ENCODE measurements around the gene DFFB. TPM values are rescaled to one million over a fixed set of nuclear protein-coding genes. Genes with fewer than 3 reads are reported as not detected.

DFFB gene
- total RNA-seq, 4 donors from 2014 or later = 7.4 to 18.3 (median 15.7) TPM; not detected in 1

- H3K4me3 ChIP-seq = no peak overlapping the region
- TF ChIP-seq POLR2AphosphoS5 (IDR thresholded peaks at IDR 0.05) (no peak), POLR2A (IDR thresholded peaks at IDR 0.05) (no peak), EP300 (IDR thresholded peaks at IDR 0.05; ENCODE audit: low read depth) (no peak)
- TF ChIP-seq, protein P1, sequence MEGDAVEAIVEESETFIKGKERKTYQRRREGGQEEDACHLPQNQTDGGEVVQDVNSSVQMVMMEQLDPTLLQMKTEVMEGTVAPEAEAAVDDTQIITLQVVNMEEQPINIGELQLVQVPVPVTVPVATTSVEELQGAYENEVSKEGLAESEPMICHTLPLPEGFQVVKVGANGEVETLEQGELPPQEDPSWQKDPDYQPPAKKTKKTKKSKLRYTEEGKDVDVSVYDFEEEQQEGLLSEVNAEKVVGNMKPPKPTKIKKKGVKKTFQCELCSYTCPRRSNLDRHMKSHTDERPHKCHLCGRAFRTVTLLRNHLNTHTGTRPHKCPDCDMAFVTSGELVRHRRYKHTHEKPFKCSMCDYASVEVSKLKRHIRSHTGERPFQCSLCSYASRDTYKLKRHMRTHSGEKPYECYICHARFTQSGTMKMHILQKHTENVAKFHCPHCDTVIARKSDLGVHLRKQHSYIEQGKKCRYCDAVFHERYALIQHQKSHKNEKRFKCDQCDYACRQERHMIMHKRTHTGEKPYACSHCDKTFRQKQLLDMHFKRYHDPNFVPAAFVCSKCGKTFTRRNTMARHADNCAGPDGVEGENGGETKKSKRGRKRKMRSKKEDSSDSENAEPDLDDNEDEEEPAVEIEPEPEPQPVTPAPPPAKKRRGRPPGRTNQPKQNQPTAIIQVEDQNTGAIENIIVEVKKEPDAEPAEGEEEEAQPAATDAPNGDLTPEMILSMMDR (IDR thresholded peaks at IDR 0.05) = no peak
- no peak for DNase-seq
- H3K4me1 ChIP-seq = no peaks in the 10 kb centered on the region
- in situ Hi-C loops (cut with MboI; ENCODE audit: low pct_ligation_motif_present in 1 of 4, low pct_unique_long_range_greater_than_20kb in 1 of 4, low sequenced_read_pairs in 3 of 4) = no loop called here
- no peak overlapping the region for H3K27ac ChIP-seq
- H3K9me3 ChIP-seq = no peaks in the 10 kb centered on the region
- H3K36me3 ChIP-seq = no peaks in the 10 kb centered on the region
- intact Hi-C loops (cut with DNase I; ENCODE audit: low total_unique reads) = no loop called here
- 72% methylated on average over 22 of the region's 25 CpGs; no CpG with 5 or more reads in 1 of the 2 donors for WGBS, 2 donors (ENCODE audit: low coverage in 1 of 2)
- peaks cover 4% of the 10 kb centered on the region for H3K27me3 ChIP-seq
Measured at GRCh38 chr1:3923378-3924185, 66.3 kb downstream of the DFFB start.

DNA sequence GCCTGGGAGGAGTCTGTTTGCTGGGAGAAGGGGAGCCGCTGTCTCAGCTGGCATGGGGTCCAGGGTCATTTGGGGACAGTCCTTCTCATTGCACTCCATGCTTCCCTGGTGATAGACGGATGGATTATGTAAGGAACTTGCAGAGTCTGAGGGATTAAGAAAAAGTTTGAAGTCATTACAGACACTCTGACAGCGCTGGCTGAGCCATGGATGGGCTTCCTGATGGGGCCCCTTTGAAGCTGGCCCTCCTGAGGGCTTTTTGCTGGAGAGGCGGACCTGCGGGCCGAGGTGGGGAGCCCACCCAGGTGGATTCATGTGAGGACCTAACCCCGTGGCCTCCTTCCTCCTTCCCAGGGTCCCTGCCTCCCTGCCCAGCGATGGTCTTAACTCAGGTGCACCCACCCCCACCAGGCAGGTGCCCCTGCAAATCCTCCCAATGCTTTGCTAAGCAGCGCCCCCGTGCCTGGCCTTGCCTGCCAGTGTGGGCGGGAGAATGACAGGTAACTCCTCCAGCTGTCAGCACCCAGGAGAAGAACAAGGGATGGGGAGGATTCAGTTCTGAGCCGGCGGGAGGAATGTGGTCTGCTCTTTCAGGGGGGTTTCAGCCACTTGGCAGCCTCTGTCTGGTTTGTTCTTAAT lies 67.0 kb downstream of the DFFB start:
- TF ChIP-seq, protein P1 (IDR thresholded peaks at IDR 0.05) = no peak
- TF ChIP-seq POLR2AphosphoS5 (IDR thresholded peaks at IDR 0.05) (no peak), POLR2A (IDR thresholded peaks at IDR 0.05) (no peak), EP300 (IDR thresholded peaks at IDR 0.05; ENCODE audit: low read depth) (no peak)
- no peak overlapping the region for H3K4me3 ChIP-seq
- intact Hi-C loops (cut with DNase I; ENCODE audit: low total_unique reads) (no loop called here), in situ Hi-C loops (cut with MboI; ENCODE audit: low pct_ligation_motif_present in 1 of 4, low pct_unique_long_range_greater_than_20kb in 1 of 4, low sequenced_read_pairs in 3 of 4) (no loop called here)
- 76% methylated on average over 13 of the region's 13 CpGs; no CpG with 5 or more reads in 1 of the 2 donors for WGBS, 2 donors (ENCODE audit: low coverage in 1 of 2)
- H3K36me3 ChIP-seq = no peaks in the 10 kb centered on the region
- H3K4me1 ChIP-seq = no peaks in the 10 kb centered on the region
- peaks cover 1% of the 10 kb centered on the region for H3K27me3 ChIP-seq
- H3K9me3 ChIP-seq = no peaks in the 10 kb centered on the region
- H3K27ac ChIP-seq = no peak overlapping the region
- no peak for DNase-seq

DNA sequence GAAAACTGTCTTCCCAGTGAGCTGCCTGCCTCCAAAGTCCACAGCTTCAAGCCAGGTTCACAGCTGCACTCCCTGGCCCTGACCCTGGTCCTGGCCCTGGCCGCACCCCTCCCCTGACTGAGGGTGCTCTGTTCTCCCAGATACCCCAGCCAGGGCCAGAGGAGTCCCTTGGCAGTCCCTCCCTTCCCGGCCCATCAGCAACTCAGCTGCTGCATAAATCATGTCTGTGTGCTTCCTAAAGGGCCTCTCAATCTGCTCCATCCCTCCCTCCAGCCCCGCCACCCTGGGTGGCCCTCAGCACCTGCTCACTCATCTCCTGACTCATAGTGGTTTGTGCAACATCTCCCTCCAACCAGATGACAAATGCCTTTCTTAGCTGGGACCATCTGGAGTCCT lies 67.5 kb downstream of the DFFB start:
- H3K27ac ChIP-seq = no peak overlapping the region
- in situ Hi-C loops (cut with MboI; ENCODE audit: low pct_ligation_motif_present in 1 of 4, low pct_unique_long_range_greater_than_20kb in 1 of 4, low sequenced_read_pairs in 3 of 4) = no loop called here
- WGBS, 2 donors (ENCODE audit: low coverage in 1 of 2) = 46% methylated on average over 3 of the region's 3 CpGs; no CpG with 5 or more reads in 1 of the 2 donors

DNA sequence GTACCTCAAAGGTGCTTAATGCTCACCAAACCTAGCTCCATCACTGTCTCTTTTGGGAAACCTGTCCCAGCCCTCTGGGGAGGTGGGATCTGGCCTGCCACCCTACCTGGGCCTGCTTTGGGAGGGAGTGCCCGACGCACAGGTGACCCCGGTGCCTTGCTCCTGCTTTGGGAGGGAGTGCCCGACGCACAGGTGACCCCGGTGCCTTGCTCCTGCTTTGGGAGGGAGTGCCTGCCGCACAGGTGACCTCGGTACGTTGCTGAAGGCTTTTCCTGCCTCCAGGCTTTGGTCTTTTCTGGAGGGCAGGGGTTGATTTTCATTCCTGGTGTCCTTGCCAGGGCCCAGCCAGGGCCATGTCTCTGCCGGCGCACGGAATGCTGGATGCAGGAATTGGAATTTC lies 68.0 kb downstream of the DFFB start:
- Histone ChIP-seq H3K27ac (no peak overlapping the region), H3K4me1 (no peaks in the 10 kb centered on the region), H3K9me3 (no peaks in the 10 kb centered on the region), H3K36me3 (no peaks in the 10 kb centered on the region), H3K27me3 (no peaks in the 10 kb centered on the region), H3K4me3 (no peak overlapping the region)
- TF ChIP-seq POLR2A (IDR thresholded peaks at IDR 0.05) = no peak
- TF ChIP-seq, protein P1 (IDR thresholded peaks at IDR 0.05) = no peak
- no peak for TF ChIP-seq POLR2AphosphoS5 (IDR thresholded peaks at IDR 0.05)
- no peak for TF ChIP-seq EP300 (IDR thresholded peaks at IDR 0.05; ENCODE audit: low read depth)
- WGBS, 2 donors (ENCODE audit: low coverage in 1 of 2) = 80 to 88% methylated on average over 3 to 12 of the region's 12 CpGs
- DNase-seq = no peak
- in situ Hi-C loops (cut with MboI; ENCODE audit: low pct_ligation_motif_present in 1 of 4, low pct_unique_long_range_greater_than_20kb in 1 of 4, low sequenced_read_pairs in 3 of 4) = no loop called here
- intact Hi-C loops (cut with DNase I; ENCODE audit: low total_unique reads) = no loop called here

More for the DNA sequence above, 67.5 kb downstream of the DFFB start:
- intact Hi-C loops (cut with DNase I; ENCODE audit: low total_unique reads) = no loop called here
- H3K4me3 ChIP-seq = no peak overlapping the region
- DNase-seq = no peak
- H3K27me3 ChIP-seq = no peaks in the 10 kb centered on the region
- H3K9me3 ChIP-seq = no peaks in the 10 kb centered on the region
- H3K4me1 ChIP-seq = no peaks in the 10 kb centered on the region
- H3K36me3 ChIP-seq = no peaks in the 10 kb centered on the region
- no peak for TF ChIP-seq EP300 (IDR thresholded peaks at IDR 0.05; ENCODE audit: low read depth)
- TF ChIP-seq, protein P1 (IDR thresholded peaks at IDR 0.05) = no peak
- TF ChIP-seq POLR2AphosphoS5 (IDR thresholded peaks at IDR 0.05) = no peak
- no peak for TF ChIP-seq POLR2A (IDR thresholded peaks at IDR 0.05)
